Keratinocyte (primary cell): Measurements from ENCODE around the gene TRABD2B.

ENCODE experiments used
- CTCF ChIP-seq, 3 experiments: IDR thresholded peaks in 1 of 3; conservative IDR thresholded peaks in 1 of 3; optimal IDR thresholded peaks in 1 of 3; 2 replicates in 2 of 3; 3 replicates in 1 of 3; pipeline versions ENCODE3 to v1.5.1; 2011; ENCODE audit warnings: low read length in 3 of 3, mild to moderate bottlenecking in 3 of 3, moderate library complexity in 2 of 3, control low read depth in 1 of 3, inconsistent platforms in 1 of 3; ENCODE audit not compliant: insufficient read depth in 2 of 3; ENCODE audit errors: extremely low read depth in 1 of 3
- EZH2 ChIP-seq: IDR thresholded peaks from one replicate; pipeline ENCODE4 v1.6.1; 2012; ENCODE audit warnings: inconsistent platforms, mild to moderate bottlenecking, low read length, moderate library complexity

GRCh38 chr1:47724432-47724999 is 272.7 kb downstream of the TRABD2B start:
- no peak for TF ChIP-seq EZH2
- TF ChIP-seq CTCF (optimal IDR thresholded peaks at IDR 0.05 in 1 of 3, IDR thresholded peaks at IDR 0.05 in 1 of 3, conservative IDR thresholded peaks at IDR 0.05 in 1 of 3; ENCODE audit: extremely low read depth in 1 of 3, insufficient read depth in 2 of 3, low read length in 3 of 3), result no peak
